GM18507 (cell line): Measurements from ENCODE around the gene KDM3B.
"Not testable (repeated sequence)": the region's sequence is repeated elsewhere in the genome, so short reads cannot be mapped to it uniquely, and the experiment has no call there.

Source experiments
- DNase-seq: peaks from one replicate; pipeline ENCODE4 v3.0.0; 2011; ENCODE audit warnings: low read depth; ENCODE audit not compliant: insufficient read length; ENCODE audit errors: extremely low spot score
- FAIRE-seq: peaks from 2 replicates; lab custom pipeline; 2011; peaks lifted over from hg19 to GRCh38; lab: Jason Lieb, UNC

KDM3B gene

DNA sequence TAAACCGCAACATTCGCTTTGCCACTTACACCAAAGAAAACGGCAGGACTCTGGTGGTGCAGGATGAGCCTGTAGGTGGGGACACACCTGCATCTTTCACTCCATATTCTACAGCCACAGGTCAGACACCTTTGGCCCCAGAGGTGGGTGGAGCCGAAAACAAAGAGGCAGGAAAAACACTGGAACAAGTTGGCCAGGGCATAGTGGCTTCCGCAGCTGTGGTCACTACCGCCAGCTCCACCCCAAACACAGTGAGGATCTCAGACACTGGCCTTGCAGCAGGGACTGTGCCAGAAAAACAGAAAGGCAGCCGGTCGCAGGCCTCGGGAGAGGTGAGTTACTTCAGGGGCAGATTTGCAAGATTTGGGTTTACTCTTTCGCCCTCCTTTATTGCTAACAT is 33.8 kb downstream of the KDM3B start:
- FAIRE-seq (no peak), DNase-seq (no peak)

DNA sequence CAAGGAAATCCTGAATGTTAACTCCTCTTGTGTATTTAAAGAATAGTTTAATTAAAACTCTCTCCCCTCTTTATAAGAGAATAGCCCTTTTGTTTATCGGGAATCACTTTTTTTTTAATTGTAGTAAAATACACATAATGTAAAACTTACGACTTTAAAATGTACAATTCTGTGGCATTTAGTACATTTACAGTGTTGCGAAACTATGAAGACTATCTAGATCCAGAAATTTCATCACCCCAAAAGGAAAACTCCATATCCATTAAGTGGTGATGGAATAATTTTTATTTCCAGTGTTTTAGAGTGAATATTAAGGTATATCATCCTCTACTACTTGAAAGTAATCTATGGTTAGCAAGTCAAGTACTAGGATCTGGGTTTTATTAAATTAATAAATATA is 36.8 kb downstream of the KDM3B start:
- no peak for DNase-seq
- no peak for FAIRE-seq

DNA sequence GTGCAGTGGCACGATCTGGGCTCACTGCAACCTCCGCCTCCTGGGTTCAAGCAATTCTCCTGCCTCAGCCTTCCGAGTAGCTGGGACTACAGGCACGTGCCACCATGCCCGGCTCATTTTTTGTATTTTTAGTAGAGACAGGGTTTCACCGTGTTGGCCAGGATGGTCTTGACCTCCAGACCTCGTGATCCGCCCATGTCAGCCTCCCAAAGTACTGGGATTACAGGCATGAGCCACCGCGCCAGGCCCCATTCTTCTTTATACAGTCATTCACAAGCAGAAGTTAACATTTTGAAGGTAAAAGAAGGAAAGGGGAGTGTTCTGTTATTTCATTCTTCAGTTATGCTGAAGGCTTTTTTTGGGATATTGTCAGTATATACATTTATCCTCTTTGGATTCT is 37.4 kb downstream of the KDM3B start:
- not testable (repeated sequence) for FAIRE-seq, DNase-seq

DNA sequence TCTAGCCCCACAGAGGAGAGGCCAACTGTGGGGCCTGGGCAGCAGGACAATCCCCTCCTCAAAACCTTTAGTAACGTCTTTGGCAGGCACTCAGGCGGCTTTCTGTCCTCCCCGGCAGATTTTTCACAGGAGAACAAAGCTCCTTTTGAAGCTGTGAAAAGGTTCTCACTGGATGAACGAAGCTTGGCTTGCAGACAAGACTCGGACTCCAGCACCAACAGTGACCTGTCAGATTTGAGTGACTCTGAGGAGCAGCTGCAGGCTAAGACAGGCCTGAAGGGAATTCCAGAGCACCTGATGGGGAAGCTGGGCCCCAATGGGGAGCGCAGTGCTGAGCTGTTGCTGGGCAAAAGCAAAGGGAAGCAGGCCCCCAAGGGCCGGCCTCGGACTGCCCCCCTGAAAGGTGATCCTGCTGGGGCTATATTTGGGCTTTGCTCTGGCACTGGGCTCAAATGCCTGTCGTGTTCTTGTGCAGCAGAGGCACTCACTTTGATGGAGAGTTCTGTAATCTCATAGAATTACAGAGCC is 39.4 kb downstream of the KDM3B start:
- FAIRE-seq (no peak), DNase-seq (no peak)

DNA sequence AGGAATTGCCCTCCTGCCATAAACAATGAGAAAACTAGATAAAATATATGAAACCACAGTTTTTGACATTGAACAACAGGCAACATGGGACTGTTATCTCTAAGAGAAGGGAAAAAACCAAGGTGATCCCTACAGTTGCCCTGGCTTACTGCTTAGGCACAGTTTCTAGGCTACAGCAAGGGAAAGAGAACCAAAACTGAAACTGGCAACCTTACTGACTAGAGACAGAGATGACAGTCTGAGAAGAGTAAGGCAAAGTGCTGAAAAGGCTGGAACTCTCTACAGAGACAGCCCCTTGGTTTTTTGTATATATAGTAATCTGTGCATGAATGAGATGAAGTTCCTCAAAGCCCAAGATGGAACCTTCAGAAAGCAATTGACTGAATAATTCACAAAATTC is 50.2 kb downstream of the KDM3B start:
- FAIRE-seq = peak; percentile 71
- DNase-seq = no peak

DNA sequence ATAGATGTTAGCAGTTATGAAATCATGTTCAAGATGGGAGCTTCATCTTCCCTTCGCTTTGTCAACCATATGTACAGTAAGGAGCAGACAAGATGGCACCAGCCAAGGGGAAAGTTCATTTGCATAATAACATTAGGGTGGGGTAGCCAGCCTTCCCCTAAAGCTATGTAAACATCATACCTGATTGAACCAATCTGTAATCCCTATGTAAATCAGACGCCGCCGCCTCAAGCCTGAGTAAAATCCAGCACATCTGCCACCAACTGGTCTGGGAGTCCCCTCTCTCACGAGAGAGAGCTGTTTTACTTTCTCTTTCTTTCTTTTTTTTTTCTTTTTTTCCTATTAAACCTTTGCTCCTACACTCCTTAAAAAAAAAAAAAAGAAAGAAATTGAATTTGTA is 55.5 kb downstream of the KDM3B start:
- peak; percentile 33 for FAIRE-seq
- DNase-seq = no peak

DNA sequence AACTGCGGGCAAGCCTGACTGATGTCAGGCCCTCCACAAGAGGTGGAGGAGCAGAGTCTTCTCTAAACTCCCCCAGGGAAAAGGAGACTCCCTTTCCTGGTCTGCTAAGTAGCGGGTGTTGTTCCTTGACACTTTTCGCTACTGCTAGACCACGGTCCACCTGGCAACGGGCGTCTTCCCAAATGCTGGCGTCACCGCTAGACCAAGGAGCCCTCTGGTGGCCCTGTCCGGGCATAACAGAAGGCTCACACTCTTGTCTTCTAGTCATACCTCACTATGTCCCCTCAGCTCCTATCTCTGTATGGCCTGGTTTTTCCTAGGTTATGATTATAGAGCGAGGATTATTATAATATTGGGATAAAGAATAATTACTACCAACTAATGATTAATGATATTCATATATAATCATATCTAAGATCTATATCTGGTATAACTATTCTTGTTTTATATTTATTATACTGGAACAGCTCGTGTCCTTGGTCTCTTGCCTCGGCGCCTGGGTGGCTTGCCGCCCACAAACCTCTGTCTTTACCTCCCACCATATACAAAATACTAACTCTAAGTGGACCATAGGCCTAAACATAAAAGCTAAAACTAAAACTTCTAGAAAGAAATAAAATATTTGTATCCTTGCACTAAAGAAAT is 58.6 kb downstream of the KDM3B start:
- not testable (repeated sequence) for FAIRE-seq, DNase-seq

DNA sequence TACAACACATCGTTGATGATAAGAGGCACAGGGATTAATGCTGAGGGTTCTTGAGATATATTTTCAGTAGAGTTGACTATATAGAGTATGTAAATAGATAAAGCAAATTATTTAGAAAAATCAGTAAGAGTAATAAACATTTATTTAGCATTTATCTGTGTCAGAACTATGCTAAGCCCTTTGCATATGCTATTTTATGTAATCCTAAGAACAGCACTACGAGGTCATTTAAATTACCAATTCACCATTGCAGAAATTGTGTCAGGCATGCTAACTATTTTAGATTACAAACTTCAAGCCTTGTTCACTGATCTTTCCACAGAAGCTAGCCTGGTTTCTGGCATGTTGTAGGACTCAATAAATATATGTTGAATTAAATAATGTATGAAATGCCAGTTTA is 66.0 kb downstream of the KDM3B start:
- no peak for FAIRE-seq

DNA sequence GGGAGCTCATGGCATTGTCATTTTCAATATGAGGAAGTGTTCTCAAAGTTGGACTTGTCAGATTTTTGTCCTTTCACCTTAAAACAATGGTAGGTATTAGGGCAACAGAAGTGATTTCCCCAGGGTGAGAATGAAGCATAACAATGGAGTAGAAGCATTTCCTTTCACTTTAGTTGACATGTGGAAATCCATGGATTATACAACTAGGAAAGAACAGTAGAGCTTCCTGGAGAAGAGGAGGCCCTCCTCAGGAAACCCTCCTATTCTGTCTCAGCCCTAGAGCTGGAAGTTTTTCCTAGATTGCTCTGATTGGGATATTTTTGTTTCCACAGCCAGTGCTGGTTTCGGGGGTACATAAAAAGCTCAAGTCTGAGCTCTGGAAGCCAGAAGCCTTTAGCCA is 72.6 kb downstream of the KDM3B start:
- DNase-seq = no peak
- FAIRE-seq = no peak

More for the DNA sequence above, 66.0 kb downstream of the KDM3B start:
- no peak for DNase-seq

DNA sequence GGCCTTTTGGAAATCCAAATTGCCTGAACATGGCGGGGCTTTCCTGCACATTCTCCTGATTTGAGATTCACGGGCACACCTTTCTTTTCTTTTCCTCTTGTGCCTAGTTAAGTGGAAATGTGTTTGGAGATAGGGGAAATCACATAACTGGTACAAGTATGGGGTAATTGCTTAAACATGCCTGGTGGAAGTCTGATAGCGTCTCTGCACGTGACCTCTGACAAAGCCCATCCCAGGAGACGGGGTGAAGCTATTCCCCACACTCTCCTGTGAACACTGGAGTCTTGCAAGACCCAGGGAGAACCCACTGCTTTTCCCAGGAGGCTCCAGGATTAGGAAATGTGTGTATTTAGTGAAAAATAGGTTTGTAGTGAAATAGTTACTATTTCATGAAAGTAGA is 83.5 kb downstream of the KDM3B start:
- DNase-seq (no peak), FAIRE-seq (no peak)

DNA sequence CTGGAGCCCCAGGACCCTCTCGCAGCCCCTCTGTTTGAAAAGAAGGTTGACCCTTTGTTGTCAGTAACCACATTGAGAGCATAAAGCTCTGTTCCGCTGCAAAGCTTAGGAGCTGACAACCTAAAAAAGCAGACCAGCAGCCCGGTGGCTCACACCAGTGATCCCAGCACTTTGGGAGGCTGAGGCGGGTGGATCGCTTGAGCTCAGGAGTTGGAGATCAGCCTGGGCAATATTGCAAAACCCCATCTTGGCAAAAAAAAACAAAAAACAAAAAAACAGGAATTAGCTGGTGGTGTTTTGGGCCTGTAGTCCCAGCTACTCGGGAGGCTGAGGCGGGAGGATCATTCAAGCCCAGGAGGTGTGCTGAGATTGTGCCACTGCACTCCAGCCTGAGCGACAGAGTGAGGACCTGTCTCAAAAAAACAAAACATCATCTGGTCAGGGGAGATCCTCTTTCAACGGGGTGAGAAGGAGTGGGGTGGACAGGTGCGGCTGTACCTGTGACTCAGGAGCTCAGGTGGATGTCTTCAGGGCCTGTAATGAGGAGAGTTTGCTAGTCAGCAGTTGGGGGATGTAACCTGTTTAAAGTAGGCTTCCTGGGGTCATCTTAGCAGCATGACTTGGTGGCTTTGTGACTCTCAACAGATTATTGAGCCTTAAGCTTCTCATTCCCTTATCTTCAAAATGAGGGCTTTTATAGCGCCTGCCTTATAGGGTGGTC is 85.7 kb downstream of the KDM3B start:
- FAIRE-seq (no peak), DNase-seq (no peak)

DNA sequence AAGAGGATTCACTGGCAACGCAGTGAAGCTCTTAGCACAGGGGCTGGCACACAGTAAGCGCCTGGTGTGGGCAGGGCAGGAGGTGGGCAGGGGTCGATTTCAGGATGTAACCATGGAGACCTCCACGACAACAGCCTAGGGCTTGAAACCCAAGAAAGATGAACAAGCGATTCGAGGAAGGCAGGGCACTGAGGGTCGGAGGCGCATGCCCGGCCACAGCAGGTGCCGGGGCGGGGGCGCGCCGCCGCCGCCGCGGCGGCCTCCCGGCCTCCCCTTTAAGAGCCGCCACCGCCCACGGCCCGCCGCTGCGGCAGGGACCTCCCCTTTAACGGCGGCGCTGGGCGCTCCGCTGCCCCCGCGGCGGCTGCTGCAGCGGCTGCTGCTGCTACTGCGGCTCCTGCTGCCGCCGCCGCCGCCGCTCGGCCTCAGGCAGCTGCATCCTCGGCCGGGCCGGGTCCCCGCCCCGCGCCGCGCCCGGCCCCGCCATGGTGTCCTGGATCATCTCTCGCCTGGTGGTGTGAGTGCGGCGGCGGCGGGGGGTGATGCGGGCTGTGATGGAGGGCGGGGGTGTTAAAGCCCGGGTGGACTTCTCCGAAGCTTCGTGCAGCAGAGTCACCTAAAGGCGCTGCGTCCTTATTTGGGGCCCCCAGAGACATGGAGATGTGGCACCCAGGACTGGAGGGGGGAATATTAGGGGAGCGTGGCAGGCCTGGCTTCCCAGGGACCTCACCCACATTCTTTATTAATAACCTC is 86.4 kb downstream of the KDM3B start, which contains the start of gene REEP2:
Gene REEP2 (plus strand): TSS at position 334 of the 753 bp plus-strand sequence. CDS start 152 bp downstream, at position 486.
- FAIRE-seq = peak; percentile 75
- DNase-seq = peak; percentile 60

DNA sequence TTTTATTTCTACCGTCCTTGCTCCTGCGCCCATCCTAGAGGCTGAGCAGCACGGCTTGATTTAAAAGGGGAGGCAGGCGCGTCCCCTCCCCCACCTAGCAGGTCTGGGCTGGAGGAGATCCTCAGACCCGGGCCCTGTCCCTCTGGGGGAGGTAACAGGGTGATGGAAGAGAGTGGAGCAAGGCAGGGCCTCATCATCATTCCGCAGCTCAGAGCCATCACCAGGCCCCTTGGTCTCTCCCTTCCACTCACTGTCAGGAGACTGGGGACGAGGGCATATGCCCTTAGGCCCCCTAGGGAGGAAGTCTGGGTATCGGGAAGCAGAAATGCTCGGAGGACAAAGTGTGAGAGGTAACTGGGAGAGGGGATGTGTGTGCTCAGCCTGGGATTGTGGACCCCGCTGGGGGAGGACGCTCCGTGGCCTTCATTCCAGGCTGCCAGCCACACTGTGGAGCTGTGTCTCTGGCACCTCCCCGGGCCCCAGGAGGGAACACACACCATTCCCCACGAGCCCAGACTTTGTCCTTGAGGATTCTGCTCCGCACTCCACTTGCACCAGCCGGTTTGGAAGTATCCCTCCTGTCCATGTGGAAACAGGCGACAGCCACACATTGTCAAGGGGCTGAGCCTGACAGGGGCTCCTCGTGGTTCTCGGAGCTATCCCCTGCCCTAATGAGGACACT is 87.1 kb downstream of the KDM3B start:
- FAIRE-seq (no peak), DNase-seq (no peak)

DNA sequence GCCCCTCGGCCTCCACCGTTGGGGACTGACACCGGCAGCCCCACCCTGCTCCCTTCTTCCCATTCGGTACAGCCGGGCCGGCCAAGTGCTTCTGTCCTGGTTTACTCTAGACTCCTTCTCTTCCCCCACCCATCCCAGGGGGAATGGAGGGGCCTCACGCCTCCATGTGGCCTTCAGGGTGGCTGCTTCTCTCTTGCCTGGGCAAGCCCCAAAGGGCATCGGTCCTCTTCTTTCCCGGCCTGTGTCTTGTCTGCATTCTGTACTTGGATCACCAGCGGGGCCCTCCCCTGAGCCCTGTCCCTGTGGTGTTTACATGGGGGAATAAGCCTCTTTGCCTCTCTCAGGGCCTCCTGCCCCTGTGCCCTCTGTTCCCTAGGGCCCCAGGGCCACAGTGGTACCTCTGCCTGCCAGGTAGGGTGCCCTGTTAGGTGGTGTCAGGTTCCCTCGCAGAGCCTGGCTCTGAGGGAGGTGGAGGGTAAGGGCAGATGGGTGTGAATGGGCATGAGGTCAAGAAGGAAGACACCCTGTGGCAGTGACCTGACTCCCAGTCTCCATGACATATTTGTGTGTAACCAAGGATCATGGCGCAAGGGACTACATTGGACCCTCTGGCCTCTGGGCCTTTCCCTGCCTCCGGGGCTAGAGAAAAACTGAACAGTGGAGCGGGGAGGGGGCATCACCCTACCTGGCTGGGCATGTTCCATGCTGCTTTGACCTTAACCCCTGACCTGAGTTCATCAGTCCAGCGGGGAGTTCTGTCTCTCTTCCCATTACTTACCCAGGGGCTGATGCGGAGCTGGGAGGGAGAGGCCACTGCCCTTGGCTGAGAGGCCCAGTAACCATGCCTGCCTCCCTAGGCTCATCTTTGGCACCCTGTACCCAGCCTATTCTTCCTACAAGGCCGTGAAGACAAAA is 87.9 kb downstream of the KDM3B start:
- no peak for FAIRE-seq
- no peak for DNase-seq

DNA sequence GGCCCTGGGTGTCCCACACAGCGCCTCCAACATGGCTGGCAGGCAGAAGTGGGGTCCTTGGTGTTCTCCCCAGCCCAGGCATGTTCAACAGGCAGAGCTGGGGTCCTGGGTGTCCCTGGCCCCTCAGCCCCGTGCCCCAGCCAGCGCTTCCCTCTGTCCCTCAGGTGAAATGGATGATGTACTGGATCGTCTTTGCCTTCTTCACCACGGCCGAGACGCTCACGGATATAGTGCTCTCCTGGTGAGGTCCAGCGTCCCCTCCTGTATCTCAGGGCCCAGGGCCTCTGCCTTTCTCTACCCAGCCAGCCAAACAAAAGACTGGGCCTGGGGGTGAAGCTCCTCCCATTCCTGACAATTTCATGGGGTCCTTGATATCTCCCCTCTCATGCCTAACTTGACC is 88.7 kb downstream of the KDM3B start:
- DNase-seq = no peak
- FAIRE-seq = no peak

DNA sequence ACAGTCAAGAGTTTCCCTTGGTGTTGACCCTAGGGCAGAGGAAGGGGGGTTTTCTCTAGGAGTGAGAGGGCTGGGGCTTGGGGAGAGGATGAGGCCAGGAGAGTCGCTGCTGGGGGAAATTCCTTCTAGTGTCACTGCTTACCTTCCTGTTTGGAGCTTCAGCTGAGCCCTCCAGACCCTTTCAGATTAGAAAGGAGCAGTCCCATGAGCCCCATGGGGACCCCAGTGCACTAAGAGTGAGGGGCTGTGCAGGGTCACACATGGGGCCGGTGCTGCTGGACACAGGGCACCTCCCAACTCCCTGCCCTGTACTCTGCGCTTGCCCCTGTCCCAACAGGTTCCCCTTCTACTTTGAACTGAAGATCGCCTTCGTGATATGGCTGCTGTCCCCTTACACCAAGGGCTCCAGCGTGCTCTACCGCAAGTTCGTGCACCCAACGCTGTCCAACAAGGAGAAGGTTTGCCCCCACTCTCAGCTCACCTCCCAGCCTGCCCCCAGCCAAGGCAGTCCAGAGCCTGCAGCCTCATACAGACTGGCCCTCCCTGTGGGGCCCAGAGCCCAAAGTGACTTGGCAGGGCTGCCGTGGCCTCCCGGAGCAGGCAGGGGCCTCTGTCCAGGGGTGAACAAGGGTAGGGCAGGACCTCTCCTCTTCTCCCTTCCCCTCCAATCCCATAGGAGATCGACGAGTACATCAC is 91.7 kb downstream of the KDM3B start:
- DNase-seq (no peak), FAIRE-seq (no peak)

DNA sequence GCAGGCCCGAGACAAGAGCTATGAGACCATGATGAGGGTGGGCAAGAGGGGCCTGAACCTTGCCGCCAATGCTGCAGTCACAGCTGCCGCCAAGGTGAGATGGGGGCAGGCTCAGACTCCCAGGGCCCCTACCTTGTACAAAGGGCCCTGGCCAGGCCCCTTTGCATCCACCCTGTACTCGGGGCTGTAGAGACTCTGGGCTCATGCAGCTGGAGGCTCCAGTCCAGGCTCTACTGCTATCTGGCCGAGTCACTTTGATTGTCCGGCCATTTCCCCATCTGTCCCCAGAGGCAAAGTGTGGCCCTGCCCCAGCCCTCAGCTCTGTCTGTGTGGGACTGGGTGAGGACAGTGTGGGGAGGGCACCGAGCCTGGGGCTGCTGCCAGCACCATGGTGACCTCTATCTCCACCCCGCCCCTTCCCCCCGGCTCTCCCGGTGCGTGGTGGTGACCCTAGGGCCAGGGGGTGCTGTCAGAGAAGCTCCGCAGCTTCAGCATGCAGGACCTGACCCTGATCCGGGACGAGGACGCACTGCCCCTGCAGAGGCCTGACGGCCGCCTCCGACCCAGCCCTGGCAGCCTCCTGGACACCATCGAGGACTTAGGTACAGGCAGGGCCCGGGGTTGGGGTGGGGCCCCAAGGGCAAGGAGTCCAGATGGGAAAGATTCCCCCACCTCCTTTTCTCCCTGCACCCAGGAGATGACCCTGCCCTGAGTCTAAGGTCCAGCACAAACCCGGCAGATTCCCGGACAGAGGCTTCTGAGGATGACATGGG is 92.5 kb downstream of the KDM3B start:
- DNase-seq (no peak), FAIRE-seq (no peak)
